ENCODE results near the gene LRRN1. TPM values are rescaled to one million over a fixed set of nuclear protein-coding genes. Genes with fewer than 3 reads are reported as not detected.

The LRRN1 gene
- total and polyA plus RNA-seq, 11 donors: 0.07 to 3.0 (median 0.21) TPM; not detected in 3

DNA sequence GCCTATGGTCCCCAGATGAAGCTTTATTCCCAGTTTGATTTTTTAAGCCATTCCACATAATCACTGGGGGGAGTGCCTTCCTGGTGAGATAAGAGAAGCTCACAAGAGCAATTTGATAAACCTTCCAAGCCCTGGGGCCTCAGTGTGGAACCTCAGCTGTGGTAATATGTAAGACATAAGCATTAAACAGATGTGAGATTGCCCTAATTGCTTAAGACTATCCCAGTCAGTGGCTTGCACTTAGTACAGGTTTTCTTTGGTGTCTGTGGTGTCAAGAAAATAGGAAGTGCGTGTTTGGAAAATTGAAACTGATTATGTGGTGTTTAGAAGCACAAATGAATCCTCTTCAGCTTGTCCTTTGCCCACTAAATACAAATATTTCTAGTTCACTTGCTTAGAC, 54.3 kb downstream of the LRRN1 start:
- Histone ChIP-seq H3K4me1 (no peaks in the 10 kb centered on the region), H3K27me3 (no peaks in the 10 kb centered on the region), H3K9me3 (no peaks in the 10 kb centered on the region), H3K4me3 (no peak overlapping the region), H3K36me3 (no peaks in the 10 kb centered on the region), H3K27ac (no peak overlapping the region)
- intact Hi-C loops (cut with DNase I): no loop called here
- TF ChIP-seq POLR2A (IDR thresholded peaks at IDR 0.05): no peak
- TF ChIP-seq, protein P1, sequence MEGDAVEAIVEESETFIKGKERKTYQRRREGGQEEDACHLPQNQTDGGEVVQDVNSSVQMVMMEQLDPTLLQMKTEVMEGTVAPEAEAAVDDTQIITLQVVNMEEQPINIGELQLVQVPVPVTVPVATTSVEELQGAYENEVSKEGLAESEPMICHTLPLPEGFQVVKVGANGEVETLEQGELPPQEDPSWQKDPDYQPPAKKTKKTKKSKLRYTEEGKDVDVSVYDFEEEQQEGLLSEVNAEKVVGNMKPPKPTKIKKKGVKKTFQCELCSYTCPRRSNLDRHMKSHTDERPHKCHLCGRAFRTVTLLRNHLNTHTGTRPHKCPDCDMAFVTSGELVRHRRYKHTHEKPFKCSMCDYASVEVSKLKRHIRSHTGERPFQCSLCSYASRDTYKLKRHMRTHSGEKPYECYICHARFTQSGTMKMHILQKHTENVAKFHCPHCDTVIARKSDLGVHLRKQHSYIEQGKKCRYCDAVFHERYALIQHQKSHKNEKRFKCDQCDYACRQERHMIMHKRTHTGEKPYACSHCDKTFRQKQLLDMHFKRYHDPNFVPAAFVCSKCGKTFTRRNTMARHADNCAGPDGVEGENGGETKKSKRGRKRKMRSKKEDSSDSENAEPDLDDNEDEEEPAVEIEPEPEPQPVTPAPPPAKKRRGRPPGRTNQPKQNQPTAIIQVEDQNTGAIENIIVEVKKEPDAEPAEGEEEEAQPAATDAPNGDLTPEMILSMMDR (IDR thresholded peaks at IDR 0.05): no peak
- no peak for DNase-seq
- WGBS, 4 donors: 51 to 80% (median 77%) methylated on average over 1 of the region's 1 CpG
- no peak for ATAC-seq

DNA sequence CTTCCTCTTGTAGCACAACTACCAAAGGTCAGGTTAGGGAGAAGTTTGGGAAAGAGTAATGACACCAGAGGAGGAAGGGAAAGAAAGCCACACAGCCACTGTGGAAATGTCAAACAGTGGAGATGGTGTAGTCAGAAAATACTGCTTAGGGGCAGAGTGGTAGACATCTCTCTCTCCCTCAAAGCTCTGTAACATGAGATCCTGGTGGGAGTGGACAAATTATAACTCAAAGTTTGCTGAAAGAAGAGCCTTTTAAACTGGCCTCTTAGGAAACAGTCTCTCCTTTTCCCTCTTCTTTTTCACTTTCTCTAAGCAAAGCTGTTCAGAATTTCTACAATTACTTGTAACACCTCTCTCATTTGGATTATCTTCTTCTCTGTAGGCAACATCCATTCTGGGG, 55.8 kb downstream of the LRRN1 start:
- no peak for ATAC-seq
- H3K9me3 ChIP-seq: no peaks in the 10 kb centered on the region
- no peaks in the 10 kb centered on the region for H3K36me3 ChIP-seq
- no peak overlapping the region for H3K4me3 ChIP-seq
- H3K4me1 ChIP-seq: no peaks in the 10 kb centered on the region
- TF ChIP-seq, protein P1 (IDR thresholded peaks at IDR 0.05): no peak
- no peak for TF ChIP-seq POLR2A (IDR thresholded peaks at IDR 0.05)
- no peak for DNase-seq
- intact Hi-C loops (cut with DNase I): no loop called here
- no peaks in the 10 kb centered on the region for H3K27me3 ChIP-seq
- no peak overlapping the region for H3K27ac ChIP-seq

DNA sequence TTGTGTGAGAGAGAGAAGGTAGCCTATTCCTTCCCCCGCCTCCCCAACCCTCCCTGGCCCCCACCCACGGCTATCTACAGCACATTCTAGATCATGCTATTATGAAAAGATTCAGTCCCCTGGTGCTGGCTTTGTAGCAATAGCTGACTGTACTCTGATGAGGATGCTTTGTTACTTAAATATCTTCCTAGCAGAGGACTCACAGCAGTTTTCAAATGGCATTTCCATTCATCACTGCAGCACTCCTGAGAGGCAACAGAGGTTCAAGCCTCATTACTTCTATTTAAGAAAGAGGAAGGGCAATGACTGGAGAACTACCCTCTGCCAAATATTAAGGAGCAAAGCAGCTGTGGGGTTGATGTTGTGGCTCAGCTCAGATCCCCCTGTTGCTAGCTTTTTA, 61.0 kb downstream of the LRRN1 start:
- Histone ChIP-seq H3K27me3 (no peaks in the 10 kb centered on the region), H3K9me3 (no peaks in the 10 kb centered on the region), H3K4me3 (no peak overlapping the region), H3K4me1 (no peaks in the 10 kb centered on the region), H3K36me3 (no peaks in the 10 kb centered on the region), H3K27ac (no peak overlapping the region)
- no peak for TF ChIP-seq POLR2A (IDR thresholded peaks at IDR 0.05)
- TF ChIP-seq, protein P1 (IDR thresholded peaks at IDR 0.05): no peak
- WGBS, 4 donors: 63 to 79% (median 71%) methylated on average over 2 of the region's 2 CpGs
- intact Hi-C loops (cut with DNase I): no loop called here
- no peak for DNase-seq
- ATAC-seq: no peak

DNA sequence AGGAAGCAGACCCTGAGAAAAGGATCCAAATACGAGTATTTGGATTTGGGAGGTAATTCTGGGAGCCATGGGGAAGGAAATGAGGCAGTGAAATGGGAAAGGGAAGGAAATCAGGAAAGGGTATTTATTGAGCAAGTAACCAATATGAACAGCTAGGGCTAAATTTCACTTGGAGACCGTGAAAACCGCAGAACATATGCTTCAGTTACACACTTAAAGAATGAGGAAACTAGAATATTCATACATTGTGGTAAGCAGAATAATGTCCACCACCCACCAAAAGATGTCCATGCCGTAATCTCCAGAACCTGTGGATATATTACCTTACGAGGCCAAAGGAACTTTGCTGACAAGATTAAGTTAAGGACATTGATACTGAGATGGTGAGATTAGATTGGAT, 63.3 kb downstream of the LRRN1 start:
- WGBS, 4 donors: 81 to 87% (median 87%) methylated on average over 5 of the region's 5 CpGs
- Histone ChIP-seq H3K36me3 (no peaks in the 10 kb centered on the region), H3K9me3 (no peaks in the 10 kb centered on the region), H3K4me3 (no peak overlapping the region), H3K4me1 (no peaks in the 10 kb centered on the region), H3K27ac (no peak overlapping the region), H3K27me3 (no peaks in the 10 kb centered on the region)
- ATAC-seq (no peak), DNase-seq (no peak)
- intact Hi-C loops (cut with DNase I): no loop called here
- no peak for TF ChIP-seq POLR2A (IDR thresholded peaks at IDR 0.05)
- TF ChIP-seq, protein P1 (IDR thresholded peaks at IDR 0.05): no peak

All from heart left ventricle (tissue), 16 donors.